ENCODE data around the gene FAM222A.

DNA sequence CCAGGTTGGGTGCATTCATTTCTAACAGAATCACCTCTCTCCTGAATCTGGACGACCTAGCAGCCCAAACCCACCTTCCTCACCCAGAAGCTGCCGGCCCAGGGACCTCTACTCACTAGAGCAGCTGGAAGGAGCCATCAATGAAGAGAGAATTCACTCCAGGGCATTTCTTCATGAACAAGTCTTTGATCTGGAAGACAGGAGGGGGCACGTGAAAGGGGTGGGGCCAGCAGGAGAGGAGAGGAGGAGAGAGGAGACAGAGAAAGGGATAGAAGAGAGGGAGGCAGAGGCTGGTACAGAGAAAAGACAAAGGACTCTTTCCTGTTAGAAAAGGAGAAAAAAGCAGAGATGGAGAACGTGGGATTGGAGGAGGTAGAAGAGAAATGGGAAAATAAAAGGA is 79.8 kb downstream of the FAM222A start:
- no peak for TF ChIP-seq POLR2A (IDR thresholded peaks at IDR 0.05; ENCODE audit: low read length)
- no peak for TF ChIP-seq GATA1 (IDR thresholded peaks at IDR 0.05; ENCODE audit: low read depth, low read length)

Measured in erythroblast (primary cell).